HG03175 (cell line): ENCODE measurements around the gene STARD3.
A peak's percentile ranks its signal among the peaks of the same experiment; 100 is the strongest.

ENCODE experiments used
- ATAC-seq: cut with Tn5 transposase; IDR thresholded peaks from one replicate; pipeline ENCODE4 v1.9.1; 2021; ENCODE audit warnings: mild to moderate bottlenecking, moderate library complexity; ENCODE audit not compliant: unreplicated experiment

Gene STARD3

DNA sequence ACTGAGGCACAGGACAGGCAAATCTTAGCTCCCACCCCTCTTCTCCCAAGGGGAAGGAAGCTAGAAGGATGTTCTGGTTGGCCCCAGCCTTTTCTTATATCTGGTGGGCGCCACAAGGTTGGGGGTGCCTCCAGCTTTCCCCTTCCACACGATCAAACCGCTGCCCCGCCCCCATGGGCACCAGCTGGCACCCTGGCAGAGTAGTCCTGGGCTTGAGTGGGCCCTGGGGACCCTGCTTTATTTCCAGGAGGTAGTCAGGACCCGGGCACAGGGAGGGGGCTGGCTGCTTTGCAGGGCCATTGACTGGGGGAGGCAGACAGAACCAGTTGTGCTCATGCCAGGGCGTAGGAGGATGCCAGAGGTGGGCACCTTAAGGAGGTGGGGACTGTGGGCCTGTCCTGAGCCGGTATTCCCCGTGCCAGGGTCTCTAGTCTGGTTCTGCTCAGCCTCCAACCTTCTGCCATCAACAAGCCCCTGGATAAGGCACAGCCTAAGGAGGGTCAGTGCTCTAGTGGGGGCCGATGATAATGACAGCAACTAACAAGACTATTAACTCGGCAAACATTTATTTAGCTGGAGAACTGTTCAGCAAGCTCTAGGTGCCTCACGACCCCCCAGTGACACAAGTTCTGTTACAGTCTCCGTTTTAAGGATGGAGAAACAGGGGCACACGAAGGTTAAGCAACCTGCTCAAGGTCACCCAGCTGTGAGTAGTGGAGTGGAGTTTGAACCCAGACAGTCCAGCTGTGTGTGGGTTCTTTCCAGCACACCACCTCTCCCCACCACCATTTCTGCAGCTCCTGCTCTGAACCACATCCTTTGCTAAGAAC is 17.8 kb upstream of the STARD3 start:
- no peak for ATAC-seq

- ATAC-seq: no peak
These were observed 17.2 kb upstream of the STARD3 start for GRCh38 chr17:39619786-39620101.

DNA sequence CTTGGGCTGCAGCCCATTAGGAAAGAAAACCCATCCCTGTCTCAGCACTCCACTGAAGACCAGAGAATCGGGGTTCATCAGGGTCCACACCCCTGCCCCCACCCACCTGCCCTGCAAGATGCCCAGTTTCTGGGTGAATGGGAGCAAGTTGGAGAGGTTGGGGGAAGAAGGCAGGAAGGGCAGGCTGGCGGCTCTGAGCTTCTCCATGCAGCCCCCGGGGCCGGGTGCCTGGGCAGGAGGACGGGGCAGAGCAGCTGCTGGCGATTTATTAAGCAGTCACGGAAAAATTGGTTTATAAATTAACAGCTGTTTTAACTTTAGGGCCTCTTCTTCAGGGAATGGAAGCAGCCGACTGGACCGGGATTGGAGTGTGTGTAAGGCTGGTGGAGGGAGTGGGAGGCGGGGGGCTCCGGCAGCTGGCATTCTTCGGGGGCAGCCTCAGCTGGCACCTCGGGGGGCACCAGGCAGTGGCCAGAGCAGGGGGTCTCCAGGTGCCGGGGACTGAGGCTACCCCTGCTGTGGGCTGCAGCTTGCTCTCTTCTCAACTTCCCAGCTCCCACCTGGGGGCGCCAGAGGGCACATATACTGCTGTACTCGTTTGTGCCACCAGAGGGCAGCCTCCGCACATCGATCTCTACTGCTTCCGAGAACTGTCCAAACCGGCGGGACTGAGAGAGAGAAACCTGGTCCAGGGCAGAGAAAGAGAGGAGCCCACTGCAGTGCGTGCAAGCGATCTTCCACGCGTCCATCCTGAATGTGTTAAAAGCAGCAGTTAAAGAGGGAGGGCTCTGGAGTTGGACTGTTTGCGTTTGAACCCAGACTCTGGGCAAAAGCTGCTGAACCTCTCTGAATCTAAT is 15.2 kb upstream of the STARD3 start:
- peak; percentile 57 for ATAC-seq

GRCh38 chr17:39622380-39623006 is 14.5 kb upstream of the STARD3 start:
- peak; percentile 32 for ATAC-seq

DNA sequence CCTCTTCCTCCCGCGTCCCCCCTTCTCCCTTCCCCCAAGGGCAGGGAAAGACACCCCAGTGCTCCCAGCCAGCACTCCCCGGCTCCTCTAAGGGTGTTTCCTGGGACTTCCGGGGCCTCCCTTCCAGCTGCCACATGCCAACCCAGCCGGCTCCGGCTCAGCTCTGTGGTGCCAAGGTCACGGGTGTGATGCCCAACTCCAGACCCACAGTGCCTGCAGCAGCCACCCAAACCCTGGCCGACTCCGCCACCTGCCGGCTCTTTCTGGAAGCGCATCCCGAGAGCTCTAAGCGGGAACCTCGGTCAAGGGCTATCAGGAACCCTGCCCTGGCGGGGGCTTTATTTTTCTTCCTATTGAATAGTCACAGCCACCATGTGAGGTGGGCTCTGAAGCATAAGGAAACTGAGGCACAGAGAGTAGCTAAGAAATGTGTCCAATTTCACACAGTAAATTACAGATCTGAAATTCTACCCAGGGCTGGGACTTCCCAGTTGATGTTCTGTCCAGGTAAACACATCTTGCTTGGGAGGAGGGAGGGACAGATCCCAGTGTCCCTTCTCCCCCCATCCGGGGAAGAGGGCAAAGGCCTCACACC is 13.5 kb upstream of the STARD3 start:
- no peak for ATAC-seq

GRCh38 chr17:39624313-39624712 is 12.6 kb upstream of the STARD3 start:
- ATAC-seq: no peak

- no peak for ATAC-seq
These were observed 11.7 kb upstream of the STARD3 start for GRCh38 chr17:39625198-39625785.

DNA sequence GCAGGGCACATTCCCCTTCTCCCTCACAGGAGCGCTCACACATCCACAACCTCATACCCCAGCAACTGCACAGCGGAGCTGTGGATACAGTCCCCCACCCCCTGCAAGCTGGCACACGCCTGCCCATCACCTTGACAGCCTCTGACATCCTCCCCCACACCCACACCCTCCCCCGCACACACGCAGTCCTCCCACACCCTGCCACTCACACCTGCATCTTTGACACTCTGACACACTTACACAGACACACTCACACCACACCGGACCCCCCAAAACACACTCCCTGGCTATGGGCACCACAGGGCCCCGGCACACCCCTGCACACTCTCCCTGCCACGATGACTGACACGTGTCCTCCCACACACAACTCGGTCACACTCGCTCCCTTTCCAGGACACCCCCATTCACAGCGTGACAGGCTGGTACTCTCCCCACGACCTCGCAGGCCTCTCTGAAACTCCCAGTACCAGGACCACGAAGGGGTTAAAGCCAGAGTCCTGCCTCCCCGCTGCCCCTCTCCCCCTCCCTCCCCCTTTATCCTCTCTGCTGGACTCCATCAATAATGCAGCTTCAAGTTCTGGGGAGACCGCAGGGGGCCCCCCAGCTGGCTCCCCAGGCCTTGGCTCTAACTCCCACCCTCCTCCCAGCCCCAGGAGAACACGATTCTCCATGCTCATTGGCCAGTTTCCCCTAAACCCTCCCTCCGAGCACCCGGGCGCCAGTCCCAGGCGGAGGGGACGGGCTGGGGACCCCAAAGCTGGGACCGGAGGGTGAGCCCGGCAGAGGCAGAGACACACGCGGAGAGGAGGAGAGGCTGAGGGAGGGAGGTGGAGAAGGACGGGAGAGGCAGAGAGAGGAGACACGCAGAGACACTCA is 10.5 kb upstream of the STARD3 start, which contains the start of gene PPP1R1B:
Gene PPP1R1B, plus strand, starts transcription at position 782 of the 876 bp plus-strand sequence. CDS start 441 bp downstream, outside the sequence.
- ATAC-seq: no peak

- ATAC-seq: no peak
These were observed 9.8 kb upstream of the STARD3 start for GRCh38 chr17:39627047-39627711.

GRCh38 chr17:39627712-39628516 is 9.0 kb upstream of the STARD3 start:
- no peak for ATAC-seq

- ATAC-seq: no peak
These were observed 8.1 kb upstream of the STARD3 start for GRCh38 chr17:39628655-39629493.

DNA sequence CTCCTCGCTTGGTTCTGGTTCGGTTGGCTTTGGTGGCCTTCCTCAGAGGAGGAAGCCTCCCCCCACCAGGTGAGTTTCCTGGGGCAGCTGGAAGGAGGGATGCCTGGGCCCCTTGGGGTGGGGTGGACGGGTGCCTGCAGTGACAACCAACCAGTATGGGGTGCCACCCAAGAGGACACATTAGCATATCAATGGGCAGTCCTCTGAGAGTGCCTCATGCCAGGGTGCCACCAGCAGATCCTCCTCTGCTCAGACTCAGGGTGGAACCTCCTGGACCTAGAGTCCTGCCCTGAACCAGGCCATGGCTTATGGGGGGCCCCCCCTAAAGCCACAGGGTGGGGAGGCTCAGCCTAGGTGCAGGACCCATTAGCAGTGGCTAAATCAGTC is 7.5 kb upstream of the STARD3 start:
- ATAC-seq: no peak

GRCh38 chr17:39629898-39630297 is 7.0 kb upstream of the STARD3 start:
- ATAC-seq: no peak

DNA sequence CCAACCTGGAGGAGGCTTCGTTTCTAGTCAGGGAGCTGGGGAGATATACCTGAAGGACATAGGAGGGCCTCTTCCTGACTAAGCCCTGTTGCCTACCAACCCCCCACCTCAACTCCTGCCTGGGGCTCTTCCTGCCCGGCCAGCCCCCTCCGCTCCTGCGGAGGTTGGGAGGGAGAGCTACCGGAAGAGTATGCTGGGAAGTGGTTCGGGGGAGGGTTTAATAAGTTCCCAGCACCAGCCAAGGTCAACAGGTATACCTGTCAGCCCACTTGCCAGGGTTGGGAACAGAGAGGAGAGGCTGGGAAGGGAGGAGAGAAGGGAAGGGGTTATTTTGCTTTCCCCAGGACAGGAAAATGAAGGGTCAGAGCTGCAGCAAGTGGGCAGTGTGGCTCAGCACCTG is 5.5 kb upstream of the STARD3 start:
- ATAC-seq: no peak

DNA sequence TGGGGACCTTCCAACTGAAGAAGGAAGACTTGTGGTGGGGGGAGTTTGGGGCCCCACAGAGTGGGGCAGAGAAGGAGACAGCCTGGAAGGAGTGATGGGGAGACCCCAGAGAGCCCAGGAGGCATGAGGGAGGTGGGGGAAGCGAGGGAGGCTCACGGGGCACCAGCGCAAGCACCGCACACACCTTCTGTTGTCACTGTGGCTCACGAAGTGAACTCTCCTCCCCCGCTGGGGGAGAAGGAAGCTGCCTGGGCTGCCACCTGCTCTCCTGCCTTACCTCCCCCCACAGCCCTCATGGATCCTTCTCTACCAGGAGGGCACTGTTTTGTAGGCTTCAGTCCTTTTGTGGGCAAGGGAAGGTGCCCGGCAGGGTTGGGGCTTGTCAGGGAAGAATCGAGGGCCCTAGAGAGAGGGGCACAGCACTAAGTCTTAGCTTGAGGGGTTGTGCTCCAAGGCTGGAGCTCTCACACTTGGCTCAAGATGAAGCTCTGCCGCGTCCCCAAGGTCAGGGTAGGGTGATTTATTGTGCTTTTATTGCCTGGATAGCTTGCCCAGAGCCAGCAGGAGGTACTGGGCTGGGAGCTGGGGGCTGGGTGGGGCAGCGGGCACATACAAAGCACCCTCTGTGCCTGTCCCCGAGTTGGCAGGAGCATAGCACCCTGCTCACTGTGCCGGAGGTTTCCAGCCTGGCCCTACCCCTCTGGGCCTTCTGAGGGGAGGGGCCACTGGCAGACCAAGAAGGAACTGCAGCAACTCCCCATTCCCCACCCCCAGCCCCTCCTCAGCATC is 4.6 kb upstream of the STARD3 start:
- ATAC-seq: no peak

- ATAC-seq: no peak
These were observed 3.3 kb upstream of the STARD3 start for GRCh38 chr17:39633570-39634183.
